ENCODE data around the gene VSTM2L. TPM values are rescaled to one million over a fixed set of nuclear protein-coding genes. Genes with fewer than 3 reads are reported as not detected.
A peak's percentile ranks its signal among the peaks of the same experiment; 100 is the strongest.

The VSTM2L gene
- total RNA-seq, 4 donors from 2014 or later: 0.54 to 4.0 (median 1.9) TPM

DNA sequence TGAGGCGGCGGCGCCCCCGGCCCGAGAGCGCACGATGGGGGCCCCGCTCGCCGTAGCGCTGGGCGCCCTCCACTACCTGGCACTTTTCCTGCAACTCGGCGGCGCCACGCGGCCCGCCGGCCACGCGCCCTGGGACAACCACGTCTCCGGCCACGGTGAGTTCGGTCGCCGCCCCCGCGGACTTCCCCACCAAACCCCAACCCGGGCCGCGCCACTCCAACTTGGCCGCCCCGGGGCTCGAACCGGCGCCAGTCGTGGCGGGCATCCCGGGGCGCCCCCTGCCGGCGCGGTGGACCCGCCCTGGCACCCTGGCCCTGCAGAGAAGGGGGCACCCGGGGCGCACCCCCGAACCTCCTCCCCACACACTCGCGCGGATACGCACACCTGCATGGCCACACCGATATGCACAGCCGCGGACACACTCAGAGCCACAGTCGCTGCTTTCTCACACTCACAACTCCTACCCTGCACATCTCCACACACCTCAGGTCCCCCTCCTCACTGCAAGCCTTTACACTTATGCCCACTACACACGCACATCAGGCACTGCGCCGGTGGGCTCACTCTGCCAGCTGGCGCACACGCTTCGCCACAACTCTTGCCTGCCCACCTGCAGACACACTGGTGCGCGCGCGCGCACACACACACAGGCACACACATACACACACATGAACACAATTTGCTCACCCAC, 535 bp downstream of the VSTM2L start:
- intact Hi-C loops (cut with DNase I): no loop called here
- Histone ChIP-seq H3K4me1 (peaks cover 6 to 11% of the 10 kb centered on the region in 2 donors), H3K9me3 (no peaks in the 10 kb centered on the region), H3K27ac (no peak overlapping the region), H3K4me3 (replicated peaks in 1 of 3) (peak overlapping the region in 1 of 3 donors; percentile 30), H3K27me3 (peaks cover 4% of the 10 kb centered on the region), H3K36me3 (no peaks in the 10 kb centered on the region)
- WGBS, 2 donors: 42 to 72% methylated on average over 22 to 39 of the region's 67 CpGs
- TF ChIP-seq, protein P1, sequence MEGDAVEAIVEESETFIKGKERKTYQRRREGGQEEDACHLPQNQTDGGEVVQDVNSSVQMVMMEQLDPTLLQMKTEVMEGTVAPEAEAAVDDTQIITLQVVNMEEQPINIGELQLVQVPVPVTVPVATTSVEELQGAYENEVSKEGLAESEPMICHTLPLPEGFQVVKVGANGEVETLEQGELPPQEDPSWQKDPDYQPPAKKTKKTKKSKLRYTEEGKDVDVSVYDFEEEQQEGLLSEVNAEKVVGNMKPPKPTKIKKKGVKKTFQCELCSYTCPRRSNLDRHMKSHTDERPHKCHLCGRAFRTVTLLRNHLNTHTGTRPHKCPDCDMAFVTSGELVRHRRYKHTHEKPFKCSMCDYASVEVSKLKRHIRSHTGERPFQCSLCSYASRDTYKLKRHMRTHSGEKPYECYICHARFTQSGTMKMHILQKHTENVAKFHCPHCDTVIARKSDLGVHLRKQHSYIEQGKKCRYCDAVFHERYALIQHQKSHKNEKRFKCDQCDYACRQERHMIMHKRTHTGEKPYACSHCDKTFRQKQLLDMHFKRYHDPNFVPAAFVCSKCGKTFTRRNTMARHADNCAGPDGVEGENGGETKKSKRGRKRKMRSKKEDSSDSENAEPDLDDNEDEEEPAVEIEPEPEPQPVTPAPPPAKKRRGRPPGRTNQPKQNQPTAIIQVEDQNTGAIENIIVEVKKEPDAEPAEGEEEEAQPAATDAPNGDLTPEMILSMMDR (IDR thresholded peaks at IDR 0.05): no peak
- no peak for TF ChIP-seq POLR2A (IDR thresholded peaks at IDR 0.05)
- no peak for DNase-seq

DNA sequence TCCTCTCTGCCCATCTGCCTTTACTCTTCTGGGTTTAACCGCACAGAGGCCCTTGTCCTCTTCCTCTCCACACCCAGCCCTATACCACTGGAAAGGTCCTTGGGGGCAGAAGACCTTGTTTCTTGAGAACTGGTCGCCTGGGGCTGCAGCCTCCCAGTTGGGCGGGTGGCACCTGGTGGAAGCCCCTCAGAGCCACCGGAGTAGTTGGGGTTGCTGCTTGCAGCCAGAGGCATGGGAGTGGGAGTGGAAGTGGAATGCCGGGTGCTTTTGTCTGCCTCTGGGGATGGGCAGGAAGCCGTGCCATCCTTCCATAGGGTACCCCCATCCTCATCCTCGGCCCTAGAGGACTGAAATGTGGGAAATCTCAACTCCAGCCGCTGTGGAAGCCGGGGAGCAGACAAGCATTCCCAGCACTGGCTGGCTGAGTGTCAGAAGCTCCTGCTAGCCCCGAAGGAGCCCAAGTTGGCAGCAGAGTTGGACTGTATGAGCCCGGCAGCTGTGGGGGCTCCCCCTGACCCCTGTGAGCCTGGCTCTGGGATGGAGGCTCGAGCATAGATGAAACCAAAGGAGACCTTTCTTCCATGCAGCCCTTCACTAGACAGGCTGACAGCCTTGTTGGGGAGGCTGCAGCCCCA, 1.2 kb downstream of the VSTM2L start:
- WGBS, 2 donors: 65 to 66% methylated on average over 7 to 12 of the region's 12 CpGs
- no peak for DNase-seq
- Histone ChIP-seq H3K27ac (no peak overlapping the region), H3K27me3 (peaks cover 4% of the 10 kb centered on the region), H3K4me3 (replicated peaks in 1 of 3) (no peak overlapping the region), H3K4me1 (peaks cover 6 to 11% of the 10 kb centered on the region in 2 donors), H3K9me3 (no peaks in the 10 kb centered on the region), H3K36me3 (no peaks in the 10 kb centered on the region)
- intact Hi-C loops (cut with DNase I): no loop called here
- TF ChIP-seq, protein P1 (IDR thresholded peaks at IDR 0.05): no peak
- no peak for TF ChIP-seq POLR2A (IDR thresholded peaks at IDR 0.05)

DNA sequence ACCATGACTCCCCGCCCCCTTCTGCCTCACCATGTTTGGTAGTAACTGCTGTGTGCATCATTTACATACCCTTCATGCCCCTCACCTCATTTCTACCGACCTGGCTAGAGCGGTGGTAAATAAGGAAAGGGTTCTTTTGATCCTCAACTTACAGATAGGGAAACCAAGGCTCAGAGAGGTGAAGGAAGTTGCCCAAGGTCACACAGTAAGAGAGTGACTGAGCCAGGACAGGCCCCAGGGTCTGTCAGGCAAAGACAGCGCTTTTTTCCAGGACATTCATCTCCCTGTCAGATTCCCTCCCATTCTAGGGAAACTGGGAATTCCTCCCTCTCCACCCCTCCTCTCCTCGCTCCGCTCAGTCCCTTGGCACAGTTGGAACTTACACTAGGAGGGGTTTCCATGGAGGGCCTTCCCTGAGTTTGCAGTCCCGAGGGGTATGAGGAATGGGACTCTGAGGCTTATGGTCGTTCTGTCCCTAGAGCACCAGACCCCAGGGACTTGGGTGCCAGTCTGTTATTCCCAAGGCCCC, 2.0 kb downstream of the VSTM2L start:
- Histone ChIP-seq H3K4me1 (peaks cover 6 to 11% of the 10 kb centered on the region in 2 donors), H3K9me3 (no peaks in the 10 kb centered on the region), H3K4me3 (replicated peaks in 1 of 3) (no peak overlapping the region), H3K27me3 (peaks cover 4% of the 10 kb centered on the region), H3K36me3 (no peaks in the 10 kb centered on the region), H3K27ac (no peak overlapping the region)
- DNase-seq: no peak
- 68 to 74% methylated on average over 8 of the region's 8 CpGs for WGBS, 2 donors
- intact Hi-C loops (cut with DNase I): no loop called here
- TF ChIP-seq POLR2A (IDR thresholded peaks at IDR 0.05): no peak
- TF ChIP-seq, protein P1 (IDR thresholded peaks at IDR 0.05): no peak

DNA sequence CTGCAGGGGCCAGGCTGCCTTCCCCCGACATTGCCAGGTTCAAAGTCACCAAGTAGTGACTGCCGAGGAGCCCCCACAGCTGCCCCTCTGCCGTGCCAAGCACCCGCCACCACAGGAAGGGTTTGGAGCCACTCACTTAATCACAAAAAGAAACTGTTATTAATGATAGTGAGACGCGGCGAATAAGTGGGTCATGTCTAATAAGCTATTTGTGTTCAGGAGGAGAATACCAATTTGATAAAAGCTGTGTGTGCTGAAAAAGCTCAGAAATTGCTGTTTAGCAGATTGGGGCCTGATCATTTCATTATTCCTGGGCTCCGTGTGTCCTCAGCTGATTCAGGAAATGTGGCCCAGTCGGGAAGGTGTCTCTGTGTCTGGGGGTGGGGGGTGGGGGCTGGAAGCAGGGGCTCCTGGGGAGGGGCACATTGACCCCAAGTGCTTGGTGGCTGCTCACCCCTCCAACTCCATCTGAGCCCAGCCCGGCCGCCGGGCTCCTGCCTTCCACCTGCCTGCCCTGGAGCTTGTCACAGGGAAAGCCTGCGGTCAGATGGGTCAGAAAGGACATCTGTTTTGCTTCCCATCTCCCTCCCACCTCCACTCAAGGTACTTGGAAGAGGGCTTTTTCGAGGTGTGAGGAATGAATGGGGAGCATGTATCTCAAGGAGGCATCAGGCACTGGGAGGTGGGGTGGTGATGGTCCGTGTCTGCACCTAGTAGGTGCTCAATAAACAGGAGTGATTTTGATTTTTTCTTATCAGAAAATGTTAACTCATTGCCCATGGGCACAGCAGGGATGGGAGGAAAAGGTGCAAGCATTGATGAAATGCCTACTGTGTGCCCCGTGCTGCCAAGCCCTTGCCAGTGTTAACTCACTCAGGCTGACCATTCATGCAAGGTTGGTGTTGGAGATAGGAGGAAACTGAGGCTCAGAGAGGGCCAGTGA, 3.0 kb downstream of the VSTM2L start:
- intact Hi-C loops (cut with DNase I): no loop called here
- Histone ChIP-seq H3K27me3 (peaks cover 4% of the 10 kb centered on the region), H3K4me1 (peaks cover 6 to 11% of the 10 kb centered on the region in 2 donors), H3K4me3 (replicated peaks in 1 of 3) (no peak overlapping the region), H3K9me3 (no peaks in the 10 kb centered on the region), H3K36me3 (no peaks in the 10 kb centered on the region), H3K27ac (no peak overlapping the region)
- TF ChIP-seq, protein P1 (IDR thresholded peaks at IDR 0.05): no peak
- no peak for TF ChIP-seq POLR2A (IDR thresholded peaks at IDR 0.05)
- no peak for DNase-seq
- 75 to 77% methylated on average over 13 to 16 of the region's 16 CpGs for WGBS, 2 donors
